Large intestine (tissue), 3 donors: ENCODE results near the gene LRRC75A. TPM values are rescaled to one million over a fixed set of nuclear protein-coding genes. Genes with fewer than 3 reads are reported as not detected.
"Not testable (repeated sequence)": the region's sequence is repeated elsewhere in the genome, so short reads cannot be mapped to it uniquely, and the experiment has no call there.

Experiments
- DNase-seq, 2 donors: peaks; one replicate each; pipeline versions ENCODE4 v3.0.0 to v3.0.0-alpha.2; 2013
- H3K27ac ChIP-seq: one replicate; pipeline ENCODE4 v1.5.1; 2013; ENCODE audit warnings: low read length
- H3K27me3 ChIP-seq: 2 replicates; pipeline ENCODE4 v1.6.1; 2013; ENCODE audit warnings: low read length; ENCODE audit not compliant: control insufficient read depth, insufficient read depth
- H3K36me3 ChIP-seq: 2 replicates; pipeline ENCODE4 v1.6.1; 2013; ENCODE audit warnings: low read length; ENCODE audit not compliant: control insufficient read depth, insufficient read depth
- H3K4me1 ChIP-seq: one replicate; pipeline ENCODE4 v1.6.1; 2013; ENCODE audit warnings: low read length; ENCODE audit not compliant: control insufficient read depth, insufficient read depth
- H3K4me3 ChIP-seq: one replicate; pipeline ENCODE4 v1.5.1; 2013; ENCODE audit warnings: low read length
- H3K9me3 ChIP-seq: one replicate; pipeline ENCODE4 v1.6.1; 2013; ENCODE audit warnings: mild to moderate bottlenecking, low read depth, low read length, moderate library complexity; ENCODE audit not compliant: control insufficient read depth
- WGBS: methylation state at CpG from one replicate; pipeline ENCODE4 v1.1.5; 2013; ENCODE audit warnings: low lambda C conversion rate; ENCODE audit not compliant: insufficient coverage; 5-methylcytosine and 5-hydroxymethylcytosine counted together
- polyA plus RNA-seq: library from polyadenylated mRNA; unstranded; fragments of 120-200 nt; gene quantifications from one replicate; pipeline ENCODE4 v1.2.1, GENCODE V29; 2013

The LRRC75A gene
- polyA plus RNA-seq, 1 donor, result 37.2 TPM

DNA sequence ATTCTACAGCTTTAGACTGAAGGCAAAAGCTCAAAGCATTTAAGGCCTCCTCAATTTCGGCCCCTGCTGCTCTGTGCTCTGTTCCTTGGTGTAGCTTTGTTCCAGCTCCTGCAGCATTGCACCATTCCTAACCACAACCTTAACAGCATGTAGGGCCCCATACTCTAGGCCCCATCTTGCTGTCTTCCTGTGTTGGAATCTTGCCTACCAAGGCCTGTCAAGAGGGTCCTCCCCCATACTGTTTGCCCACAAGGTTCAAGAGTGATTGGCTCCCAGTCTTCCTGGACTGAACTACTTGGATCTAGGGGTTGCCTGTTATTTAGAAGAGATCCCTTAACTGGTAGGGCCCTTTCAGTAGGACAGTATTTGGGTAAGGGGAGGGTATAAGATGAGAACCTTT is 49.9 kb downstream of the LRRC75A start:
- Histone ChIP-seq H3K36me3 (peaks cover 61% of the 10 kb centered on the region), H3K4me1 (peaks cover 11% of the 10 kb centered on the region), H3K9me3 (no peaks in the 10 kb centered on the region), H3K4me3 (no peak overlapping the region), H3K27me3 (no peaks in the 10 kb centered on the region), H3K27ac (peak overlapping the region; percentile 10)
- WGBS, result no CpG with 5 or more reads among the region's 1 CpG
- DNase-seq, result peak in 1 of 2 donors; percentile 38

DNA sequence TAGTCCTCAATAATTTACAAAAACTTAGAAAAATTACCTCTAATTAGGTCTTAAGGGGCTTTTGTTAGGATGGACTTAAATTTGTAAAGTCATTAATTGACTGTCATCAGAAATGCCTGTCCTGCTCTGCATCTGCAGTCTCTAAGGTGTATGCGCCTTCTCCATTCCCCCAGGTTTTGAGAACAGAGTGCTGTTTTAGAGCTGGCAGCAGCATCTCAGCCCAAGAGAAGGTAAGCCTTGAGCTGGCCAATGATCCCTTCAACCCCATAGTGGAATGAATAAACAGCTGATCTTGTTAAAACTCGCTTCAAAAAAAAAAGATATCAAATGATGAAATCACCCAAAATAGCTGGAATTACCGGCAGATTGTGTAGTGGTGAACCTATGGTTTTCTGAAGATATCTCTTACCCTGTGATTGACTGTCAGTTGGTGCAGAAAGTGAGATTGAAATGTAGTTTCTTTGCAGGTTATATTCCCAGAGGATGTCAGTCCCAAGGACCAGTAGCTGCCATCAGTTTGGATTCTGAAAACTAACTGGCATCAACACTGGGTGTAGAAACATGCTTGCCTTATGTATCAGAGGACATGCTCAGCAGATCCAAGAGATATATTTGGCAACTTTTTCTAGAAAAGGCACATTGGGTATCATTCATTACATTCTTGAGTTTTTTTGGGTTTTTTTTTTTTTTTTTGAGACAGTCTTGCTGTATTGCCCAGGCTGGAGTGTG is 50.9 kb downstream of the LRRC75A start:
- Histone ChIP-seq H3K9me3 (no peaks in the 10 kb centered on the region), H3K36me3 (peaks cover 50% of the 10 kb centered on the region), H3K27ac (peak overlapping the region; percentile 93), H3K4me1 (peaks cover 11% of the 10 kb centered on the region), H3K4me3 (peak overlapping the region; percentile 97), H3K27me3 (no peaks in the 10 kb centered on the region)
- no peak for DNase-seq
- WGBS, result no CpG with 5 or more reads among the region's 3 CpGs

DNA sequence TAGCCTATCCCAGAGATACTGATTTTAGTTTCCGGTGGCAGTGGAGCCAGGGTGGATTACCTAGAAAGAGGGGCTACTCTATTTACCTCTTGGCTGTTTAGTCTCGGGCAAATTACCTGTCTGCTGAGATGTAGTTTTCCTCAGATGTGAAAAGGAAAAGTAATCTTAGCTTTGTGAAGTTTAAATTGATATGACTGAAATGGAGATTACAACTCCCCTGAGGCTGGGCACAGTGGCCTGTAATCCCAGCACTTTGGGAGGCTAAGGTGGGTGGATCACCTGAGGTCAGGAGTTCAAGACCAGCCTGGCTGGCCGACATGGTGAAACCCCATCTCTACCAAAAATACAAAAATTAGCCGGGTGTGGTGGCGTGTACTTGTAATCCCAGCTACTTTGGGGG is 51.6 kb downstream of the LRRC75A start:
- peak overlapping the region; percentile 97 for H3K4me3 ChIP-seq
- peaks cover 45% of the 10 kb centered on the region for H3K36me3 ChIP-seq
- no CpG with 5 or more reads among the region's 5 CpGs for WGBS
- not testable (repeated sequence) for H3K27me3 ChIP-seq, DNase-seq, H3K4me1 ChIP-seq, H3K9me3 ChIP-seq
- peak overlapping the region; percentile 93 for H3K27ac ChIP-seq

DNA sequence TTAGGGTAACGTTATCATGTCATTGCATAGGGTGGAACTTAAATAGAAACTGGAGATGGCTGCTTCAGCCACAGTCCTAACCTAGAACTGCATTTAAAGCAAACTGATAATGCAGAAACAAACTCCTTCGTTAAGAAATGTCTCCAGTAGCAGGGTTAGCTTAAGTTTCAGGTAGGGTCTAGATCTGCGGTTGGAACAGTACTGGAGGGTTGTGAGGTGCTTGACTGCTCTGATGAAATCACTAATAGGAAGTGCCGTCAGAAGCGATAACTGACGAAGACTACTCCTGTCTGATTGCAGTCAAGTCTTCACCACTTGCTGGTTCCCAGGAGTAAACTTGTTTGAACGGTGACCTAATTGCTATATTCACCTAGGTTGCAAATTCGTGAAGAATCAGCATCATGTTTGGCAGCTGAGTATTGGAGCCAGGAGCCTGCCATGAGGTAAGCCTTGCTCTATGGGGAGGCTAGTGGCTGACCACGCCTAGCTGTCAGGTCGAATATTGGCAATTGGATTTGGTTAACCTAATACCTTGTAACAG is 52.1 kb downstream of the LRRC75A start:
- peak in 1 of 2 donors; percentile 61 for DNase-seq
- no CpG with 5 or more reads among the region's 10 CpGs for WGBS
- peak overlapping the region; percentile 97 for H3K4me3 ChIP-seq
- peak overlapping the region; percentile 93 for H3K27ac ChIP-seq
- H3K27me3 ChIP-seq, result no peaks in the 10 kb centered on the region
- no peaks in the 10 kb centered on the region for H3K9me3 ChIP-seq
- peaks cover 7% of the 10 kb centered on the region for H3K4me1 ChIP-seq
- peaks cover 45% of the 10 kb centered on the region for H3K36me3 ChIP-seq

DNA sequence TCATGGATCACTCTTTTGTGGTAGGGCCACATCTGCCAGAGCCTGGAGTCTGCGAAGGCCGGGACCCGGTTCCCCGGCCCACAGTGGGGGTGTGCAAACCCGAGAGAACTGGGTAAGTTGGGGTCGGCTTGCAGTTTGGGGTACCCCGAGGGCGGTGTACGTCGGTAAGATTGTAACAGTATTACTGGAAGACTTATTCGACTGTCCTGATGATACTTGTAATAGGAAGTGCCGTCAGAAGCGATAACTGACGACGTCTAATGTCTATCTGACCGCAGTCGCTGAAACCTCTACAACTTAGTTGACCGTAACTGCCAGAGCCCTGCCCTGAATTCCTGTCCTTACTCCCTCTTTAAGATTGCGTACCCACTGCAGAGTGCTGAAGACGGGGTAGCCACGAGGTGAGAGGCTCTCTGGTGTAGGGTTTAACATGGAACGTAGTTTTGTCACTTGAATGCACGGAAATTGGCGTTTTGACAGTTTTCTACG is 52.6 kb downstream of the LRRC75A start:
- Histone ChIP-seq H3K27ac (peak overlapping the region; percentile 93), H3K4me3 (peak overlapping the region; percentile 97), H3K4me1 (peaks cover 7% of the 10 kb centered on the region), H3K36me3 (peaks cover 42% of the 10 kb centered on the region), H3K9me3 (no peaks in the 10 kb centered on the region), H3K27me3 (no peaks in the 10 kb centered on the region)
- DNase-seq, result peak in 1 of 2 donors; percentile 49
- no CpG with 5 or more reads among the region's 25 CpGs for WGBS

DNA sequence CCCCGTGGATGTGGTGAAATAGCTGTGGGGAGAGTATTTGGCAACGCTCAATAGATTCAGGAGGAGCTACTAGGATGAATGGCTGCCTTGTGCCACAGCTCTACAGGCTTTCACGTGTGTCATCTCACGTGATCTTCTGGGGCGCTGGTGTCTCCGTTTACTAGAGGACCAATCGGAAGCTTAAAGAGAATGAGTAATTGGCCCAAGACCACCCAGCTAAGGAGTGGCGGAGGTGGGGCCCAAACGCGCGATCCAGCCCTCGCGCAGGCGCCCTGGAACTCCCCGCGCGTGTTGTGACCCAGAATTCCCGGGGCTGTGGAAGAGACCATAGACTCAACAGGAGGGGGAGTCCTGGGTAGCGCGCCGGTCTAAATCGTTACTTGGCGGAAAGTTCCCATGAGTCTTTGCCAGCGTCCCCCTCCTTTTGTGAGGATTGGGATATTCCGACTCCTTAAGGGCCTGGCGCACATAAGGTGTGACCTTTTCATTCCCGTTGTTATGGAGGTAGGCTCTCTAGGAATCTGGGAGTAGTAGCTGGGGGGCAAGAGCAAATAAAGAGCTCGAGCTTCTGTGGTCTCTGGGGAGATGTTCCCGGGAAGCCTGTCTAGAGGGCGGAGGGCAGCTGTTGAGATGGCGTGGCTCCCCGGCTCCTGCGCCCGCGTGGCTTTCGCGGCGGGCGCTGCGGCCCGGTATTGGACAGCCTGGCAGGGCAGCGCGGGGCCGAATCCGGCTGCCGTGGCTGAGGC is 53.3 kb downstream of the LRRC75A start:
- H3K4me3 ChIP-seq, result peak overlapping the region; percentile 97
- no peaks in the 10 kb centered on the region for H3K27me3 ChIP-seq
- H3K36me3 ChIP-seq, result peaks cover 36% of the 10 kb centered on the region
- peaks cover 7% of the 10 kb centered on the region for H3K4me1 ChIP-seq
- peak overlapping the region; percentile 93 for H3K27ac ChIP-seq
- DNase-seq, result peak; percentile 99 to 100
- WGBS, result no CpG with 5 or more reads among the region's 46 CpGs
- no peaks in the 10 kb centered on the region for H3K9me3 ChIP-seq

DNA sequence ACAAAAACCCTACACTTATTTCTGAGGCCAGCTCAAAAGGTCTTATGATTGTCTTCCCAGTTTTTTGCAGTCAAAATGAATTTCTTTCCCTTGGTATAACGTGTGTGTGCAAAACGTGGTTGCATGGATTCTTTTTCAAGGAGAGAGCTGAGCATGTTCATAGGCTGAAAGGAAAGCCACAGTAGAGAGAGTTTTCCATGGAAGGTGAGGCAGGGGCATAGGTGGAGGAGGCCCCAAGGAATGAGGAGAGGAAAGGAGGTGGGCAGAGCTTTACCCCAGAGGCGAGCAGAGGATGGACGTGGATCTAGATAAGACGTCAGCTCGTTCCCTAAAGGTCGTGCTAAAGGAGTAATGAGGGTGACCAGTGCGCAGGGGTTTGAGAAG is 53.8 kb downstream of the LRRC75A start:
- peaks cover 7% of the 10 kb centered on the region for H3K4me1 ChIP-seq
- DNase-seq, result no peak
- H3K9me3 ChIP-seq, result no peaks in the 10 kb centered on the region
- peak overlapping the region; percentile 97 for H3K4me3 ChIP-seq
- no peaks in the 10 kb centered on the region for H3K27me3 ChIP-seq
- peaks cover 30% of the 10 kb centered on the region for H3K36me3 ChIP-seq
- WGBS, result 40% methylated on average over 2 of the region's 8 CpGs
- peak overlapping the region; percentile 87 for H3K27ac ChIP-seq

DNA sequence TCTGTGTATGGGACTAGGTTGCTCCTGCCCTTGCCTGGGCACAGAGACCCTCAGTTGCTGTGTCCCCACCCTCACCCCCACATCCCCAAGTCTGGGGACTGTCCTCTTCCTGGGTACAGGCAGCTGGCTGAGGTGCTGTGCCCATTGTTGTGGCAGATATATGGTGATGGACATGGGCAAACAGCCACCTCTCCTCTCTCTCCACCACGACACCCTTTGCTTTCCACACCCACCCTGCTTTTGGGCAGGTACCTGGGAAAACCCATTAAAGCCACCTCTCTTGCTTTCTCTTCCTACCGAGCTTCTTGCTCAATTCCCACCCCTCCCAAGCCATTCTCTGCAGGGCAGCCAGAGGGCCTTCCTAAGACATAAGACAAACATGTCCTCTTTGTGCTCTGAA is 54.9 kb downstream of the LRRC75A start:
- no CpG with 5 or more reads among the region's 2 CpGs for WGBS
- no peak overlapping the region for H3K4me3 ChIP-seq
- no peaks in the 10 kb centered on the region for H3K27me3 ChIP-seq
- H3K27ac ChIP-seq, result no peak overlapping the region
- H3K36me3 ChIP-seq, result peaks cover 19% of the 10 kb centered on the region
- no peaks in the 10 kb centered on the region for H3K9me3 ChIP-seq
- no peak for DNase-seq
- peaks cover 7% of the 10 kb centered on the region for H3K4me1 ChIP-seq

DNA sequence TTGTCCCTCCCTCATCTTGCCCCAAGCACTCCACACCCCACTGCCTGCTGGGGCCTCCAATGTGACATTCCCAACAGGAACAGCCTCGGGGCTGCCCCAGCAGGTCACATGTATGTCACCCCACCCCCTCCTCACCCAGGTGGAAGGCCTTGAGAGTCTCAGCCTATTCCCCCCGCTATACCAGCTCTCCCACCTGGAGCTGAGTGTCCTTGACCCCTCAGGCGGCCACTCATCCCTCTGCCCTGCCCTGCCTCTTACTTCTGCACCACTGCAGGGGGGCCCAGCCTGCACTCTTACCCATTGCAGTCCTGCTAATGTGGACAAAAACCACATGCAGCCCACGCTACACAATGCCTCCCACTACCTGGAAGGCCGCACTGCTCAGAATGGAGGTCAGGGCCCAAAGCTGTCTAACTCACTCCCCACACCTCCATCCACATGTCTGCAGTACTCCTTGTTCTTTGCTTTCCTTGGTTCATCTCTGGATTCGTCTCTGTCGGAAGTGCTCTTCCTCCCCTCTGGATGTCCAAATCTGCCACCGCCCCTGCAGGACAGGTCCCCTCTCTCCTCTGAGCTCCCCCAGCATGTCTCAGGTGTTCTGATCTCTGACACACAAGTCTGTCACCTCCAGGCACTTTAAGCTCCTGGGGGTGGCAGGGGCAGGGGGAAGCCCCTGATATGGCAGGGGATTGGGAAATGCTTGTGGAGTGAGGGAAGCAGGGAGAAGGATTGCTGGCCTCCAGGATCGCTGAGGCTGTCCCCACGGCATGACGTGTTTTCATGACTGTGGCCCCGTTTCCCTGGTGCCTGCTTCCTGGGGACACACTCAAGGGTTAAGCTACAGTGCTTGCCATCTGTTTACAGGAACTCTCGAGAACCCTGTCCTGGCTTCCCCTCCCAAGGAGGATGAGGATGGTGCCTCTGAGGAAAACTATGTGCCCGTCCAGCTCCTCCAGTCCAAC is 55.8 kb downstream of the LRRC75A start:
- DNase-seq, result no peak
- Histone ChIP-seq H3K9me3 (no peaks in the 10 kb centered on the region), H3K4me3 (no peak overlapping the region), H3K4me1 (peaks cover 7% of the 10 kb centered on the region), H3K36me3 (peaks cover 11% of the 10 kb centered on the region), H3K27ac (no peak overlapping the region), H3K27me3 (no peaks in the 10 kb centered on the region)
- no CpG with 5 or more reads among the region's 14 CpGs for WGBS

DNA sequence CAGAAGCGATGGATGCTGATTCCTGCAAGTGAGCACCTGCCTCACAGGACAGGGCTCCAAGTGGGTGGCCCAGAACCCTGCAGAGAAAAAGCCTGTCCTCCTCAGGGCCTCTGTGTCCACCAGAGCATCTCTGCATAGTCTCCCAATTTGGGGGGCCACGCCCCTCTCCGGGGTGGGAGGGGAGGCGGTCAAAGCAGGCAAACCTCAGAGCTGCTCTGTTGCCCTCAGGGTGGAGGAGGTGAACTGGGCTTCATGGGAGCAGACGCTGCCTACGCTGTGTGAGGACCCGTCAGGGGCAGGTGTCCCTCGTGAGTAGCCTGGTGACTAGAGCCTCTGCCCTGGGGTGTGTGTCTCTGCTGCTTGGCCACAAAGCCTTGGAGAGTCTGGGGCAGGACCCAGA is 57.3 kb downstream of the LRRC75A start:
- Histone ChIP-seq H3K4me3 (no peak overlapping the region), H3K27me3 (no peaks in the 10 kb centered on the region), H3K4me1 (peaks cover 4% of the 10 kb centered on the region), H3K9me3 (no peaks in the 10 kb centered on the region), H3K36me3 (no peaks in the 10 kb centered on the region), H3K27ac (no peak overlapping the region)
- DNase-seq, result no peak
- WGBS, result no CpG with 5 or more reads among the region's 8 CpGs
